Measurements from ENCODE around the gene ZNRF1.

The ZNRF1 gene

DNA sequence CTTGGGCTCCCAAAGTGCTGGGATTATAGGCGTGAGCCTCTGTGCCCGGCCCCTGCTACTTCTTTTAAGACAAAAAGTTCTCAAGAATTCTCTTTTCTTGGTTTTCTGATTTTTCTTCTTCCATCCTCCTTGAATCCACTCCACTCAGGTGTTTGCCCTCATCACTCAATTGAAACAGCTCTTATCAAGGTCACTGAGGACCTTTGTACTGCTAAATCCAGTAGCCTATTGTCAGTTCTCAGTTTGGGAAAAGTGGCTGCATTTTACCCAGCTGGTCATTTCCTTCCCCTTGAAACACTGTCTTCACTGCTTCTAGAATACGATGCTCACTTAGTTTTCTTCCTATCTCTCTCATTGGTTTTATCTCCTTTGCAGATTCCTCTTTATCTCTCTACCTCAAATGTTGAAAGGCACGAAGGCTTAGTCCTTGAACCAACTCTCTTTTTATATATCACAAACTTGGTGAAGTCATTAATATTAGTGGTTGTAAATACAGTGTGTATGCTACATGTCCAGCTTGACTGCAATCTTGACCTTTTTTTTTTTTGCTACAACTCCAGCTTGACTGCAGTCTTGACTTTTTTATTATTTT, 29.8 kb downstream of the ZNRF1 start:
- in situ Hi-C loops (cut with HindIII; ENCODE audit: low sequenced_read_pairs) = no loop called here
- DNase-seq (ENCODE audit: low read depth) = no peak
- TF ChIP-seq, protein P1, sequence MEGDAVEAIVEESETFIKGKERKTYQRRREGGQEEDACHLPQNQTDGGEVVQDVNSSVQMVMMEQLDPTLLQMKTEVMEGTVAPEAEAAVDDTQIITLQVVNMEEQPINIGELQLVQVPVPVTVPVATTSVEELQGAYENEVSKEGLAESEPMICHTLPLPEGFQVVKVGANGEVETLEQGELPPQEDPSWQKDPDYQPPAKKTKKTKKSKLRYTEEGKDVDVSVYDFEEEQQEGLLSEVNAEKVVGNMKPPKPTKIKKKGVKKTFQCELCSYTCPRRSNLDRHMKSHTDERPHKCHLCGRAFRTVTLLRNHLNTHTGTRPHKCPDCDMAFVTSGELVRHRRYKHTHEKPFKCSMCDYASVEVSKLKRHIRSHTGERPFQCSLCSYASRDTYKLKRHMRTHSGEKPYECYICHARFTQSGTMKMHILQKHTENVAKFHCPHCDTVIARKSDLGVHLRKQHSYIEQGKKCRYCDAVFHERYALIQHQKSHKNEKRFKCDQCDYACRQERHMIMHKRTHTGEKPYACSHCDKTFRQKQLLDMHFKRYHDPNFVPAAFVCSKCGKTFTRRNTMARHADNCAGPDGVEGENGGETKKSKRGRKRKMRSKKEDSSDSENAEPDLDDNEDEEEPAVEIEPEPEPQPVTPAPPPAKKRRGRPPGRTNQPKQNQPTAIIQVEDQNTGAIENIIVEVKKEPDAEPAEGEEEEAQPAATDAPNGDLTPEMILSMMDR (IDR thresholded peaks at IDR 0.05; ENCODE audit: low read depth, low read length, missing control alignments) = no peak
- H3K4me3 ChIP-seq (ENCODE audit: low read depth, low read length) = no peak overlapping the region

DNA sequence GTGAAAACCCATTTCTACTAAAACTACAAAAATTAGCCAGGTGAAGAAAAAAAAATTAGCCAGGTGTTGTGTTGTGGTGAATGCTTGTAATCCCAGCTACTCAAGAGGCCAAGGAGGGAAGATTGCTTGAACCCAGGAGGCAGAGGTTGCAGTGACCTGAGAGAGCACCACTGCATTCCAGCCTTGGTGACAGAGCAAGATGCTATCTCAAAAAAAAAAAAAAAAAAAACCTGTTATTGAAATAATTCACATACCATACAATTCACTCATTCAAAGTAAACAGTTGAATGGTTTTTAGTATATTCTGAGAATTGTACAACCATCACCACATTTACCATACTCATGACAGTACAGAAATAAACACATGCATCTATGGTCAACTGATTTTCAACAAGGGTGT, 31.0 kb downstream of the ZNRF1 start:
- TF ChIP-seq, protein P1 (IDR thresholded peaks at IDR 0.05; ENCODE audit: low read depth, low read length, missing control alignments) = no peak
- no peak for DNase-seq (ENCODE audit: low read depth)
- in situ Hi-C loops (cut with HindIII; ENCODE audit: low sequenced_read_pairs) = no loop called here
- no peak overlapping the region for H3K4me3 ChIP-seq (ENCODE audit: low read depth, low read length)

DNA sequence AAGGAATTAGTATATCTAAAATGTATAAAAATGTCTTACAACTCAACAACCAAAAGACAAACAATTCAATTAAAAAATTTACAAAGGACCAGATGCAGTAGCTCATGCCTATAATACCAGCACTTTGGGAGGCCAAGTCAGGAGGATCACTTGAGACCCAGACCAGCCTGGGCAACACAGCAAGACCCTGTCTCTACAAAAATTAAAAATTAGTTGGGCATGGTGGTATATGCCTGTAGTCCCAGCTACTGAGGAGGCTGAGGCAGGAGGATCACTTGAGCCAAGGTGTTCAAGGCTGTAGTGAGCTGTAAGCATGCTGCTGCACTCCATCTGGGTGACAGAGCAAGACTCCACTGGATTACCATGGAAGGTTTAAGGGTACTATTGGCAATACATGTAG, 33.8 kb downstream of the ZNRF1 start:
- no peak overlapping the region for H3K4me3 ChIP-seq (ENCODE audit: low read depth, low read length)
- DNase-seq (ENCODE audit: low read depth) = no peak
- in situ Hi-C loops (cut with HindIII; ENCODE audit: low sequenced_read_pairs) = no loop called here
- TF ChIP-seq, protein P1 (IDR thresholded peaks at IDR 0.05; ENCODE audit: low read depth, low read length, missing control alignments) = no peak

DNA sequence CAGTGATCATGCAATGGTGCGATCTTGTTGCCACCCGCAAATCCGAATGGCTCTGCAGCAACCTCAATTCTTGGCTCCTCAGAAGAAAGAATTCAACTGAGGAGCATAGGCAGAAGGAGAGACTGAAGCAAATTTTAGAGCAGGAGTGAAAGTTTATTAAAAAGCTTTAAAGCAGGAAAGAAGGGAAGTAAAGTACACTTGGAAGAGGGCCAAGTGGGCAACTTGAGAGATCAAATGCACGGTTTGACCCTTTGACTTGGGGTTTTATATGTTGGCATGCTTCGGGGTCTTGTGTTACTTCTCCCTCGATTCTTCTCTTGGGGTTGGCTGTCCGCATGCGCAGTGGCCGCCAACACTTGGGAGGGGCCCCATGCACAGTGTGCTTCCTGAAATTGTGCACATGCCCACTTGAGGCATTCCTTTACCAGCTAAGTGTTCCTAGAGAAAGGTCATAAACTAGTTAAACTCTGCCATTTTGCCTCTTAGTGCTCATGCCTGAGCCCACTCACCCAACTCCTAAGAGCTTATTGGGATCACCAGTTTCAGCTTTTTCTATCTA, 36.7 kb downstream of the ZNRF1 start:
- no peak overlapping the region for H3K4me3 ChIP-seq (ENCODE audit: low read depth, low read length)
- DNase-seq (ENCODE audit: low read depth) = no peak
- TF ChIP-seq, protein P1 (IDR thresholded peaks at IDR 0.05; ENCODE audit: low read depth, low read length, missing control alignments) = no peak
- in situ Hi-C loops (cut with HindIII; ENCODE audit: low sequenced_read_pairs) = loop anchor here (5.0 kb wide), 1 partner anchor 72 kb away; no protein-coding TSS in a partner anchor

DNA sequence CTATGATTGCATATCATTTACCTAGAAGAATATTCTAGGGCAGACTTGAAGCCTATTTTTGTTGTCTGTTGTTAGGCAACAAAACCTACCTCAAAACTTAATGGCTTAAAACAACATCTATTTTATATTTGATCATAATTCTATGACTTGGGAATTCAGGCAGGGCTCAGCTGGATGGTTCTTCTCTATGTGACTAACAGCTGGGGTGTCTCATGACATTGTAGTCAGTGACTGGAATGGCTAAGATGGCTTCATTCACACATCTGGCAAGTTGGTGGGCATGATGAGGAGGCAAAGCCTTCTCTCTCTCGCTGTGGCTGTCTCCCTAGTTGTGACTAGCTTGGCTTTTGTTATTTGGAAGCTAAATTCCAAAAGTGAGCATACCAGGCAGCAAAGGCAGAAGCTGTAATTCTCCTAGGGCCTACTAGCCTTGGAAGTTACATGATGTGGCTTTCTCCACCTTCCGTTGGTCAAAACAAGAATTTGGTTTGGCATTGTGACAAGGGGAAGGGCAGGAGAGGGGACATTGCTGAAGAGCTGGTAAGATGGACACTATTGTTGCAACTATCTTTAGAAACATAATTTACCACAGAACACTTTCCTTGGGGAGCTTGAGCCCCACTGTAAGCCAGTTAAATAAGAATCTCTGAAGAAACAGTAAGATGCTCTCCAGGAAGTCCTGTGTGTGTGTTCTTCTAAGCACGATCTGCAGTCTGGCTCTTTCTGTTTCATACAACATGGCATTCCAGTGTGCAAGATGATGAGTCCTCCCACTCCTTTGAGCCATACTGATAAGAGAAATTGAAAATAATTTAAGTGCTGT, 39.4 kb downstream of the ZNRF1 start:
- DNase-seq (ENCODE audit: low read depth) = no peak
- TF ChIP-seq, protein P1 (IDR thresholded peaks at IDR 0.05; ENCODE audit: low read depth, low read length, missing control alignments) = no peak
- in situ Hi-C loops (cut with HindIII; ENCODE audit: low sequenced_read_pairs) = loop anchor here (5.0 kb wide), 1 partner anchor 69 kb away; no protein-coding TSS in a partner anchor
- no peak overlapping the region for H3K4me3 ChIP-seq (ENCODE audit: low read depth, low read length)

DNA sequence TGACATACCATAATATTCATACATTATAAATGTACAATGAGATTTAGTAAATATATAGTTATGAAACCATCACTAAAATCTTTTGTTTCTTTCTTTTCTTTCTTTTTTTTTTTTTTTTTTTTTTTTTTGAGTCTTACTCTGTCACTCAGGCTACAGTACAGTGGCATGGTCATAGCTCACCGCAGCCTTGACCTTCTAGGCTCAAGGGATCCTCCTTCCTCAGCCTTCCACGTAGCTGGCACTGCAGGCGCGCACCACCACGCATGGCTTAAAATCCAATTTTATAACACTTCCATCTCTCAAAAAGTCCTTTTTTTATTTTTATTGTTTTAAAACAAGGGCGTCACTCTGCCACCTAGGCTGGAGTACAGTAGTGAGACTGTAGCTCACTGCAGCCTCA, 41.1 kb downstream of the ZNRF1 start:
- in situ Hi-C loops (cut with HindIII; ENCODE audit: low sequenced_read_pairs) = loop anchor here (5.0 kb wide), 1 partner anchor 67 kb away; no protein-coding TSS in a partner anchor
- no peak overlapping the region for H3K4me3 ChIP-seq (ENCODE audit: low read depth, low read length)
- DNase-seq (ENCODE audit: low read depth) = no peak
- TF ChIP-seq, protein P1 (IDR thresholded peaks at IDR 0.05; ENCODE audit: low read depth, low read length, missing control alignments) = no peak
